ENCODE measurements around the gene DCAF10. TPM values are rescaled to one million over a fixed set of nuclear protein-coding genes. Genes with fewer than 3 reads are reported as not detected.

Gene DCAF10
- total and polyA plus RNA-seq, 10 donors = 3.7 to 34.2 (median 23.5) TPM

GRCh38 chr9:37827483-37828165, 27.0 kb downstream of the DCAF10 start:
- H3K27me3 ChIP-seq (replicated peaks in 1 of 7) = no peaks in the 10 kb centered on the region
- 92 to 96% (median 95%) methylated on average over 4 of the region's 4 CpGs for WGBS, 5 donors
- intact Hi-C loops (cut with DNase I; ENCODE audit: low total_unique reads) = no loop called here
- no peak overlapping the region for H3K4me3 ChIP-seq
- no peaks in the 10 kb centered on the region for H3K4me1 ChIP-seq
- peaks cover 0 to 5% (median 0%) of the 10 kb centered on the region in 8 donors for H3K9me3 ChIP-seq
- no peak for DNase-seq
- no peak overlapping the region for H3K27ac ChIP-seq
- H3K36me3 ChIP-seq = peaks cover 2 to 90% (median 34%) of the 10 kb centered on the region in 6 donors
- TF ChIP-seq CTCF (IDR thresholded peaks at IDR 0.05 in 8 of 11, conservative IDR thresholded peaks at IDR 0.05 in 3 of 11) = no peak
- TF ChIP-seq POLR2A (IDR thresholded peaks at IDR 0.05) = no peak
- TF ChIP-seq POLR2AphosphoS5 (IDR thresholded peaks at IDR 0.05) = no peak

- Histone ChIP-seq H3K36me3 (peaks cover 0 to 62% (median 1%) of the 10 kb centered on the region in 6 donors), H3K27me3 (replicated peaks in 1 of 7) (no peaks in the 10 kb centered on the region), H3K4me3 (no peak overlapping the region), H3K27ac (no peak overlapping the region), H3K4me1 (no peaks in the 10 kb centered on the region), H3K9me3 (no peaks in the 10 kb centered on the region)
- 96 to 98% (median 97%) methylated on average over 13 of the region's 13 CpGs for WGBS, 5 donors
- no peak for DNase-seq
- intact Hi-C loops (cut with DNase I; ENCODE audit: low total_unique reads) = no loop called here
- no peak for TF ChIP-seq POLR2AphosphoS5 (IDR thresholded peaks at IDR 0.05)
- no peak for TF ChIP-seq POLR2A (IDR thresholded peaks at IDR 0.05)
- no peak for TF ChIP-seq CTCF (IDR thresholded peaks at IDR 0.05 in 8 of 11, conservative IDR thresholded peaks at IDR 0.05 in 3 of 11)
Measured at GRCh38 chr9:37835821-37836220, 35.2 kb downstream of the DCAF10 start.

GRCh38 chr9:37836386-37836785, 35.8 kb downstream of the DCAF10 start:
- Histone ChIP-seq H3K27ac (no peak overlapping the region), H3K4me1 (no peaks in the 10 kb centered on the region), H3K9me3 (no peaks in the 10 kb centered on the region), H3K27me3 (replicated peaks in 1 of 7) (no peaks in the 10 kb centered on the region), H3K4me3 (no peak overlapping the region), H3K36me3 (peaks cover 0 to 61% (median 1%) of the 10 kb centered on the region in 6 donors)
- DNase-seq = no peak
- 76 to 89% (median 81%) methylated on average over 2 of the region's 2 CpGs for WGBS, 5 donors
- TF ChIP-seq POLR2AphosphoS5 (IDR thresholded peaks at IDR 0.05) (no peak), CTCF (IDR thresholded peaks at IDR 0.05 in 8 of 11, conservative IDR thresholded peaks at IDR 0.05 in 3 of 11) (no peak), POLR2A (IDR thresholded peaks at IDR 0.05) (no peak)
- intact Hi-C loops (cut with DNase I; ENCODE audit: low total_unique reads) = no loop called here

GRCh38 chr9:37839496-37840461, 39.2 kb downstream of the DCAF10 start:
- H3K4me1 ChIP-seq = no peaks in the 10 kb centered on the region
- no peak overlapping the region for H3K27ac ChIP-seq
- H3K4me3 ChIP-seq = no peak overlapping the region
- no peaks in the 10 kb centered on the region for H3K27me3 ChIP-seq (replicated peaks in 1 of 7)
- no peaks in the 10 kb centered on the region for H3K9me3 ChIP-seq
- peaks cover 0 to 64% (median 5%) of the 10 kb centered on the region in 6 donors for H3K36me3 ChIP-seq
- WGBS, 5 donors = 93 to 98% (median 95%) methylated on average over 3 of the region's 3 CpGs
- TF ChIP-seq POLR2AphosphoS5 (IDR thresholded peaks at IDR 0.05) (no peak), CTCF (IDR thresholded peaks at IDR 0.05 in 8 of 11, conservative IDR thresholded peaks at IDR 0.05 in 3 of 11) (no peak)
- DNase-seq = no peak
- intact Hi-C loops (cut with DNase I; ENCODE audit: low total_unique reads) = no loop called here
